HEK293T (cell line): ENCODE data around the gene NEIL3.

Experiments
- ARNT ChIP-seq: fragments of 450-650 bp; IDR thresholded peaks from 2 replicates; pipeline ENCODE4 v1.6.1; 2017; ENCODE audit warnings: mild to moderate bottlenecking
- BHLHE40 ChIP-seq: fragments of 450-650 bp; IDR thresholded peaks from 2 replicates; pipeline ENCODE4 v1.6.1; 2016; ENCODE audit warnings: mild to moderate bottlenecking, moderate library complexity, borderline replicate concordance
- ELF4 ChIP-seq: fragments of 450-650 bp; IDR thresholded peaks from 2 replicates; pipeline ENCODE4 v1.6.1; 2017; ENCODE audit warnings: antibody characterized with exemption
- FOXA1 ChIP-seq: fragments of 450-650 bp; IDR thresholded peaks from 2 replicates; pipeline ENCODE4 v1.6.1; 2016; ENCODE audit warnings: mild to moderate bottlenecking
- FOXK2 ChIP-seq: fragments of 450-650 bp; IDR thresholded peaks from 2 replicates; pipeline ENCODE4 v1.6.1; 2016; ENCODE audit warnings: mild to moderate bottlenecking
- FOXM1 ChIP-seq: fragments of 450-650 bp; IDR thresholded peaks from 2 replicates; pipeline ENCODE4 v1.6.1; 2017; ENCODE audit warnings: mild to moderate bottlenecking, borderline replicate concordance
- HDGF ChIP-seq: fragments of 450-650 bp; IDR thresholded peaks from 2 replicates; pipeline ENCODE4 v1.6.1; 2017; ENCODE audit warnings: antibody characterized with exemption, borderline replicate concordance
- L3MBTL2 ChIP-seq: fragments of 450-650 bp; conservative IDR thresholded peaks from 2 replicates; pipeline ENCODE4 v1.6.1; 2016; ENCODE audit warnings: mild to moderate bottlenecking
- LEF1 ChIP-seq: fragments of 450-650 bp; IDR thresholded peaks from 2 replicates; pipeline ENCODE4 v1.6.1; 2017; ENCODE audit warnings: mild to moderate bottlenecking, borderline replicate concordance
- NFRKB ChIP-seq: fragments of 450-650 bp; IDR thresholded peaks from 2 replicates; pipeline ENCODE4 v1.6.1; 2016; ENCODE audit warnings: mild to moderate bottlenecking, moderate library complexity
- SP1 ChIP-seq: fragments of 450-650 bp; IDR thresholded peaks from 2 replicates; pipeline ENCODE4 v1.6.1; 2017
- SUZ12 ChIP-seq: fragments of 450-650 bp; IDR thresholded peaks from 2 replicates; pipeline ENCODE4 v1.6.1; 2016; ENCODE audit warnings: mild to moderate bottlenecking
- TARDBP ChIP-seq: fragments of 450-650 bp; IDR thresholded peaks from 2 replicates; pipeline ENCODE4 v1.6.1; 2016
- TF ChIP-seq, protein P1 (sequence below): fragments of 450-650 bp; IDR thresholded peaks from 2 replicates; pipeline ENCODE4 v1.6.1; 2016

DNA sequence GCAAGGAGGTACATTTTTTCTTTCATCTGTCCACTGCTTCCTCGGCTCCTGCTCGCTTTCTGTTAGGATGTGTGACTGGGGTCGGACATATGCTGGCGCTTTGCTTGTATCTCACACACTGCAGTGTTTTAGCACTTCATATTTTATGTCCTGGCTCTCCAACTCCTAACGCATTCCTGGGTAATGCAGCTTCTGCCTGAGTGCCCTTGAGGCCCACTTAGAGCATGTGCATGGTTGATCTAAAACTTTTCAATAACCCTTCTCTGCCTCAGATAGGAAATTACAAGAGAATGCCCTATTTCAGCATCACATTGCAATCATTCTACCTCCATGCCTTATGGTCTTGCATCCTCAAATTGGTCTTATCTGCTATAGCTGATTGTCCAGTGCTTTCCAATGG lies 65.3 kb downstream of the NEIL3 start:
- TF ChIP-seq FOXK2 (no peak), LEF1 (no peak), SUZ12 (no peak), SP1 (no peak), FOXM1 (no peak), BHLHE40 (no peak), FOXA1 (no peak), HDGF (no peak), ELF4 (no peak), TARDBP (no peak), L3MBTL2 (no peak), ARNT (no peak), NFRKB (no peak)
- TF ChIP-seq, protein P1, sequence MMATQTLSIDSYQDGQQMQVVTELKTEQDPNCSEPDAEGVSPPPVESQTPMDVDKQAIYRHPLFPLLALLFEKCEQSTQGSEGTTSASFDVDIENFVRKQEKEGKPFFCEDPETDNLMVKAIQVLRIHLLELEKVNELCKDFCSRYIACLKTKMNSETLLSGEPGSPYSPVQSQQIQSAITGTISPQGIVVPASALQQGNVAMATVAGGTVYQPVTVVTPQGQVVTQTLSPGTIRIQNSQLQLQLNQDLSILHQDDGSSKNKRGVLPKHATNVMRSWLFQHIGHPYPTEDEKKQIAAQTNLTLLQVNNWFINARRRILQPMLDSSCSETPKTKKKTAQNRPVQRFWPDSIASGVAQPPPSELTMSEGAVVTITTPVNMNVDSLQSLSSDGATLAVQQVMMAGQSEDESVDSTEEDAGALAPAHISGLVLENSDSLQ, result no peak
